H9 (cell line): ENCODE data around the gene CELF1. TPM values are rescaled to one million over a fixed set of nuclear protein-coding genes. Genes with fewer than 3 reads are reported as not detected.

Experiments used
- DNase-seq: peaks from one replicate; pipeline ENCODE4 v3.0.0-alpha.2; 2017
- H2AFZ ChIP-seq: one replicate; pipeline ENCODE4 v1.6.1; 2013; ENCODE audit warnings: mild to moderate bottlenecking, low read length, control low read depth, moderate library complexity
- H2AK5ac ChIP-seq: 2 replicates; pipeline ENCODE4 v1.6.1; 2013; ENCODE audit warnings: low read length, control low read depth, mixed read lengths; ENCODE audit not compliant: insufficient read length
- H2BK120ac ChIP-seq: one replicate; pipeline ENCODE4 v1.6.1; 2013; ENCODE audit warnings: low read depth, mild to moderate bottlenecking, low read length, control low read depth, inconsistent platforms; ENCODE audit not compliant: poor library complexity, severe bottlenecking
- H2BK12ac ChIP-seq: 2 replicates; pipeline ENCODE4 v1.6.1; 2013; ENCODE audit warnings: low read length, control low read depth, mixed read lengths, low read depth; ENCODE audit not compliant: insufficient read length
- H2BK15ac ChIP-seq: 2 replicates; pipeline ENCODE4 v1.6.1; 2013; ENCODE audit warnings: low read depth, low read length, control low read depth
- H2BK20ac ChIP-seq: one replicate; pipeline ENCODE4 v1.6.1; 2013; ENCODE audit warnings: low read depth, mild to moderate bottlenecking, low read length, control low read depth, inconsistent platforms; ENCODE audit not compliant: poor library complexity, severe bottlenecking
- H2BK5ac ChIP-seq: 2 replicates; pipeline ENCODE4 v1.6.1; 2013; ENCODE audit warnings: low read length, control low read depth, mixed read lengths; ENCODE audit not compliant: insufficient read length
- H3K14ac ChIP-seq: 2 replicates; pipeline ENCODE4 v1.6.1; 2013; ENCODE audit warnings: low read length, control low read depth; ENCODE audit not compliant: insufficient read depth
- H3K18ac ChIP-seq: 2 replicates; pipeline ENCODE4 v1.6.1; 2013; ENCODE audit warnings: low read depth, mild to moderate bottlenecking, mixed read lengths, low read length, control low read depth; ENCODE audit not compliant: insufficient read length
- H3K23ac ChIP-seq: 2 replicates; pipeline ENCODE4 v1.6.1; 2013; ENCODE audit warnings: low read length, control low read depth, mixed read lengths, low read depth; ENCODE audit not compliant: insufficient read length
- H3K23me2 ChIP-seq: 2 replicates; pipeline ENCODE4 v1.6.1; 2013; ENCODE audit warnings: low read depth, mild to moderate bottlenecking, mixed read lengths, low read length, control low read depth; ENCODE audit not compliant: insufficient read length, poor library complexity, severe bottlenecking
- H3K27ac ChIP-seq: 2 replicates; pipeline ENCODE4 v1.5.1; 2013; ENCODE audit warnings: low read length, control low read depth, mixed read lengths, low read depth; ENCODE audit not compliant: insufficient read length
- H3K27me3 ChIP-seq: 2 replicates; pipeline ENCODE4 v1.6.1; 2013; ENCODE audit warnings: low read length, control low read depth, inconsistent platforms; ENCODE audit not compliant: insufficient read depth
- H3K4ac ChIP-seq: 2 replicates; pipeline ENCODE4 v1.6.1; 2013; ENCODE audit warnings: low read depth, mild to moderate bottlenecking, control low read depth, inconsistent platforms, low read length, moderate library complexity
- H3K4me1 ChIP-seq: 2 replicates; pipeline ENCODE4 v1.6.1; 2013; ENCODE audit warnings: low read length, control low read depth, inconsistent platforms; ENCODE audit not compliant: insufficient read depth
- H3K4me2 ChIP-seq: 2 replicates; pipeline ENCODE4 v1.6.1; 2013; ENCODE audit warnings: low read length, control low read depth, mixed read lengths; ENCODE audit not compliant: insufficient read length, insufficient read depth
- H3K56ac ChIP-seq: 2 replicates; pipeline ENCODE4 v1.6.1; 2013; ENCODE audit warnings: low read depth, mild to moderate bottlenecking, mixed read lengths, low read length, control low read depth; ENCODE audit not compliant: insufficient read length
- H3K79me1 ChIP-seq: 2 replicates; pipeline ENCODE4 v1.6.1; 2013; ENCODE audit warnings: low read depth, mild to moderate bottlenecking, moderate library complexity, low read length, control low read depth, inconsistent platforms; ENCODE audit not compliant: insufficient read depth, poor library complexity, severe bottlenecking
- H3K79me2 ChIP-seq: 2 replicates; pipeline ENCODE4 v1.6.1; 2013; ENCODE audit warnings: low read length, control low read depth, inconsistent platforms; ENCODE audit not compliant: insufficient read depth
- H3K9ac ChIP-seq: 2 replicates; pipeline ENCODE4 v1.6.1; 2013; ENCODE audit warnings: low read length, control low read depth, mixed read lengths; ENCODE audit not compliant: insufficient read length; ENCODE audit errors: extremely low read depth
- H3K9me3 ChIP-seq: one replicate; pipeline ENCODE4 v1.6.1; 2013; ENCODE audit warnings: low read depth, low read length, inconsistent platforms; ENCODE audit not compliant: control insufficient read depth
- H3T11ph ChIP-seq: one replicate; pipeline ENCODE4 v1.6.1; 2013; ENCODE audit warnings: mild to moderate bottlenecking, low read length, control low read depth, inconsistent platforms
- H4K20me1 ChIP-seq: one replicate; pipeline ENCODE4 v1.6.1; 2013; ENCODE audit not compliant: control insufficient read depth, insufficient read length, insufficient read depth
- H4K5ac ChIP-seq: 2 replicates; pipeline ENCODE4 v1.6.1; 2013; ENCODE audit warnings: low read depth, mild to moderate bottlenecking, mixed read lengths, low read length, control low read depth; ENCODE audit not compliant: insufficient read length
- H4K8ac ChIP-seq: replicated peaks from 2 replicates; pipeline ENCODE4 v1.6.1; 2013; ENCODE audit warnings: low read length, control low read depth, mixed read lengths, low read depth; ENCODE audit not compliant: insufficient read length
- H4K91ac ChIP-seq: 2 replicates; pipeline ENCODE4 v1.6.1; 2013; ENCODE audit warnings: low read depth, mild to moderate bottlenecking, moderate library complexity, mixed read lengths, low read length, control low read depth; ENCODE audit not compliant: insufficient read length
- H3K27ac Mint-ChIP-seq, 3 experiments: 2 replicates in 2 of 3; 3 replicates in 1 of 3; pipeline ENCODE4 v1.8.0; 2020 to 2021; ENCODE audit warnings: mixed read lengths in 3 of 3, mild to moderate bottlenecking in 1 of 3, moderate library complexity in 1 of 3
- H3K27me3 Mint-ChIP-seq: 2 replicates; pipeline ENCODE4 v1.8.0; 2021; ENCODE audit warnings: low read depth, mild to moderate bottlenecking, moderate library complexity, mixed read lengths
- H3K36me3 Mint-ChIP-seq, 3 experiments: 2 replicates in 2 of 3; 3 replicates in 1 of 3; pipeline ENCODE4 v1.8.0; 2020 to 2021; ENCODE audit warnings: low read depth in 3 of 3, mixed read lengths in 3 of 3; ENCODE audit not compliant: insufficient read depth in 1 of 3
- H3K4me1 Mint-ChIP-seq, 2 experiments: 2 replicates each; pipeline ENCODE4 v1.8.0; 2020; ENCODE audit warnings: mixed read lengths in 2 of 2
- H3K4me3 Mint-ChIP-seq, 2 experiments: 2 replicates in 1 of 2; 3 replicates in 1 of 2; pipeline ENCODE4 v1.8.0; 2020 to 2021; ENCODE audit warnings: mild to moderate bottlenecking in 2 of 2, mixed read lengths in 2 of 2, moderate library complexity in 1 of 2
- H3K9me3 Mint-ChIP-seq, 2 experiments: 2 replicates in 1 of 2; 3 replicates in 1 of 2; pipeline ENCODE4 v1.8.0; 2020; ENCODE audit warnings: mild to moderate bottlenecking in 2 of 2, mixed read lengths in 2 of 2, moderate library complexity in 1 of 2
- CTCF ChIP-seq: fragments of 200-600 bp; sonication (generic); conservative IDR thresholded peaks from 3 replicates; pipeline ENCODE4 v1.8.0; 2021; ENCODE audit warnings: antibody characterized with exemption, mild to moderate bottlenecking
- WGBS: extraction: QIAGEN DNeasy Blood & Tissue Kit; methylation state at CpG from one replicate; pipeline ENCODE4 v1.1.7; 2013; ENCODE audit warnings: missing lambda C conversion rate, low lambda C conversion rate, mixed read lengths; ENCODE audit not compliant: insufficient read length; ENCODE audit errors: extremely low coverage; 5-methylcytosine and 5-hydroxymethylcytosine counted together
- total RNA-seq: library from RNA; stranded (reverse); gene quantifications from 2 replicates; pipeline ENCODE4 v1.2.1, GENCODE V29; 2021

Gene CELF1
- total RNA-seq, 1 experiment from 2014 or later: 211 TPM

- H3K56ac ChIP-seq: no peak overlapping the region
- Mint-ChIP-seq H3K4me1 (peaks cover 12 to 20% of the 10 kb centered on the region in 2 experiments), H3K4me3 (no peak overlapping the region), H3K9me3 (no peaks in the 10 kb centered on the region; a peak in 1 of 5 replicates), H3K27ac (no peak overlapping the region), H3K36me3 (peaks cover 0 to 7% (median under 1%) of the 10 kb centered on the region in 3 experiments; a peak in 4 of 7 replicates), H3K27me3 (peaks cover 27% of the 10 kb centered on the region)
- no peak overlapping the region for H4K5ac ChIP-seq
- H2AK5ac ChIP-seq: no peak overlapping the region
- no peaks in the 10 kb centered on the region for H4K20me1 ChIP-seq
- no peaks in the 10 kb centered on the region for H3K79me1 ChIP-seq
- H3K9me3 ChIP-seq: no peaks in the 10 kb centered on the region
- no peak overlapping the region for H3T11ph ChIP-seq
- no peak overlapping the region for H2BK5ac ChIP-seq
- no peak overlapping the region for H3K4me2 ChIP-seq
- DNase-seq: no peak
- no peaks in the 10 kb centered on the region for H3K4me1 ChIP-seq
- no peak overlapping the region for H3K9ac ChIP-seq
- WGBS: no CpG with 5 or more reads among the region's 51 CpGs
- no peak overlapping the region for H2BK120ac ChIP-seq
- H3K79me2 ChIP-seq: no peaks in the 10 kb centered on the region
- no peak overlapping the region for H4K91ac ChIP-seq
- no peak overlapping the region for H3K4ac ChIP-seq
- peaks cover 12% of the 10 kb centered on the region for H3K23me2 ChIP-seq
- no peak overlapping the region for H2BK15ac ChIP-seq
- no peak overlapping the region for H3K14ac ChIP-seq
- H4K8ac ChIP-seq: no peak overlapping the region
- H3K18ac ChIP-seq: no peak overlapping the region
- no peak overlapping the region for H2BK20ac ChIP-seq
- no peak overlapping the region for H2AFZ ChIP-seq
- no peak for TF ChIP-seq CTCF
- no peak overlapping the region for H3K27ac ChIP-seq
- peaks cover 9% of the 10 kb centered on the region; the same call in 1 of the 2 replicates for H3K27me3 ChIP-seq
- no peak overlapping the region for H2BK12ac ChIP-seq
- no peak overlapping the region for H3K23ac ChIP-seq
These were observed 36.6 kb upstream of the CELF1 start for GRCh38 chr11:47589584-47589976.
